OCI-LY1 (cell line): ENCODE results near the gene CEP85L.

ENCODE experiments used
- CTCF ChIP-seq: fragments of 200-600 bp; sonication (generic), shearing (Covaris generic); IDR thresholded peaks from 2 replicates; pipeline ENCODE4 v1.5.1; 2017; ENCODE audit warnings: mild to moderate bottlenecking, antibody characterized with exemption, low read length, moderate library complexity, mixed read lengths
- EZH2 ChIP-seq: fragments of 200-600 bp; sonication (generic), shearing (Covaris generic); IDR thresholded peaks from 2 replicates; pipeline ENCODE4 v1.8.0; 2017; ENCODE audit warnings: borderline replicate concordance, mixed run types, mild to moderate bottlenecking, antibody characterized with exemption, low read length, moderate library complexity, mixed read lengths

GRCh38 chr6:118537574-118537973, 113.8 kb downstream of the CEP85L start:
- TF ChIP-seq EZH2 (no peak), CTCF (no peak)
